HG03439 (cell line): ENCODE measurements around the gene COL4A2.
"Not testable (repeated sequence)": the region's sequence is repeated elsewhere in the genome, so short reads cannot be mapped to it uniquely, and the experiment has no call there.

Experiments
- ATAC-seq: cut with Tn5 transposase; IDR thresholded peaks from one replicate; pipeline ENCODE4 v1.9.1; 2021; ENCODE audit warnings: mild to moderate bottlenecking, moderate library complexity; ENCODE audit not compliant: unreplicated experiment

The COL4A2 gene

DNA sequence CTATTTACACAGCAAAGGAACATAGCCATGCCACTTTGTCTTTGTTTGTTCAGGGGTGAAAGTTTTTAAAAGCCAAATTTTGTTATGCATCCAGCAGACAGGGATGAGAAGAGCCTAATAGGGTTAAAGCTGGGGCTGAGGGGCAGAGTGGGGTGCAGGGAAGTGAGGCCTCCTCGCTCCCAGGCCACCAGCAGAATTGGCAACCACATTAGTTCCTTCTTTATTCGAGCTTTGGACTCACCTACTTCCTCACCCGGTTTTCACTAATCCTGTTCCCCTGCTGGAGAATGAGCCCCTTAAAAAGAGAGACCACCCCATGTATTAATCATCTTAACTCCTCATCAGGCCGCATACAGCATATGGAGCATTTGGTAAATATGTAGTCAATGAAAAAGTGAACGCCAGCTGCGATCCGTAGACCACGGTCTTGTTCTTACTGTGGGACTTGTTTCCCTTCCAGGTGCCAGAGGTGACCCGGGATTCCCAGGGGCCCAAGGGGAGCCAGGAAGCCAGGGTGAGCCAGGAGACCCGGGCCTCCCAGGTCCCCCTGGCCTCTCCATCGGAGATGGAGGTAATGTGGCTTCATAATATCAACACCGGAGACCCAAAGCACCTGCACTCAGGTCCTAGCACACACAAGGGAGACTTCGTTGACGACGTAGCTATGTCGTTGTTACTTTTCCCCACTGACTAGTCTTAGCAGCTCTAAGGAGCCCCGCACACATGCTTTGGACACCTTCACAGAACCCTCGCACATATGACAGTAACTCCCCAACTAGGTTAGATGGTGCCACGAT is 142.3 kb downstream of the COL4A2 start:
- ATAC-seq = no peak

DNA sequence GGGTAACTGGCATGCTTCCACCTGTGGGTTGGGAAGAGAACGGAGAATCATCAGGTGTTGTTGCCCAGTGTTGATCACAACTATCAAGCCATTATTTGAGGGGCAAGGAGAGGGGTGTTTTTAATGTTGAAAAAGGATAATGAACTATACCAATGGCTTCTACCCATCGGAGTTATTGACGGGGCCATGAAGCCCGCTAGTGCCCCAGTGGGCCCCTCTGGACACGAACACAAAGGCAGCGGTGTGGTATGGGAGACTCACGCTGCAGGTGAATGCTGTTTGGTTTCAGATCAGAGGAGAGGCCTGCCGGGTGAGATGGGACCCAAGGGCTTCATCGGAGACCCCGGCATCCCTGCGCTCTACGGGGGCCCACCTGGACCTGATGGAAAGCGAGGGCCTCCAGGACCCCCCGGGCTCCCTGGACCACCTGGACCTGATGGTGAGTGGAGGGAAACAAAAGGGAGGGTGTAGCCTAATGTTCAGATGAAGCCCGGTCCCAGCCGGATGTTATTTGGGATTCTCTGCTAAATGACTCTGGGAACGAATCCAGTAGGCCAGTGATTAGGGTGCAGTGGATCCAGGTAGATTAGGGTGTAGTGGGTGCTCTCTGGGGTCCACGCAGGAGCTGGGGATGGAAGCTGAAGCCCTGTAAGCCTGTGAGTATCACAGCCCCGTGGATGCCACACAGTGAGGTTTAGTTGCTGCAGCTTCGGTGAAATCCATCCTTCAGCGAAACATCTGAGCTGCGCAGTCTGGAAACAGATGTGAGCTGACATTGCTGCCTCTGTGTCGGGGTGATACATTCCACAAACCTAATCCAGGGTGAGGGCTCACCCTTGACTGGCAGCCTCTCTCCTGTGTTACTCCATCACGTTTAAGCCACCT is 143.2 kb downstream of the COL4A2 start:
- no peak for ATAC-seq

DNA sequence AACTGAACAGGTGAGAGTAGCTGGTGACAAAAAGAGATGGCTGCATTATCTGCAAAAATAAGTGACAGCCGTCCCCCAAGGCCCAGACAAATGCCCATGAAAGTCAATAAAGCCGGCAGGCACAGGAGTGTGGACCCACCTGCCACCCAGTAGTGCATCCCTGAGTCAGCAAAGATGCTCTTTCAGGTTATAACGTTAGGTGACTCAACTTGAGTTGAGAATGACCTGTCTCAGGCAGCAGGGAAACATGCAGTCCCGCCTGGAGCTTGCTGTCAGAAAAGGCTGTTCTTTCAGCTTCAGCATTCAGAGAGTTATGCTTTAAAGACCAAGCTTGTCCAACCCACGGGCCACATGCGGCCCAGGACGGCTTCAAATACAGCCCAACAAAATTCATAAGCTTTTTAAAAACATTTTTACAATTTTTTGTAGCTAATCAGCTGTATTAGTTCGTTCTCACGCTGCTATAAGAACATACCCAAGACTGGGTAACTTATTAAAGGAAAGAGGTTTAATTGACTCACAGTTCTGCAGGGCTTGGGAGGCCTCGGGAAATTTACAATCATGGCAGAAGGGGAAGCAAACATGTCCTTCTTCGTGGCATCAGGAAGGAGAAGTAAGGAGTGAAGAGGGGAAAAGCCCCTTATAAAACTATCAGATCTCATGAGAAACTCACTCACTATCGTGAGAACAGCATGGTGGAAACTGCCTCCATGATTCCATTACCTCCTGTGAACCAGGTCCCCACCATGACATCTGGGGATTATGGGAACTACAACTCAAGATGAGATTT is 144.1 kb downstream of the COL4A2 start:
- no peak for ATAC-seq

DNA sequence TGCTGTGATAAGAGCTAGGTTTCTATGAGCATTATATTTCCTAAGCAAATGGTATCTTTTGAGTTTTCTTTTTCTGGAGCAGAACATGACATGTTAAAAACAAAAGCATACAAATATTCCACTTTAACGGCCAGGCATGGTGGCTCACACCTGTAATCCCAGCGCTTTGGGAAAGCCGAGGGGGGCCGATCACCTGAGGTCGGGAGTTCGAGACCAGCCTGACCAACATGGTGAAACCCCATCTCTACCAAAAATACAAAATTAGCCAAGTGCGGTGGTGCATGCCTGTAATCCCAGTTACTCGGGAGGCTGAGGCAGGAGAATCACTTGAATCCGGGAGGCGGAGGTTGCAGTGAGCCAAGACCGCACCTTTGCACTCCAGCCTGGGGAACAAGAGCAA is 146.0 kb downstream of the COL4A2 start:
- ATAC-seq = not testable (repeated sequence)

DNA sequence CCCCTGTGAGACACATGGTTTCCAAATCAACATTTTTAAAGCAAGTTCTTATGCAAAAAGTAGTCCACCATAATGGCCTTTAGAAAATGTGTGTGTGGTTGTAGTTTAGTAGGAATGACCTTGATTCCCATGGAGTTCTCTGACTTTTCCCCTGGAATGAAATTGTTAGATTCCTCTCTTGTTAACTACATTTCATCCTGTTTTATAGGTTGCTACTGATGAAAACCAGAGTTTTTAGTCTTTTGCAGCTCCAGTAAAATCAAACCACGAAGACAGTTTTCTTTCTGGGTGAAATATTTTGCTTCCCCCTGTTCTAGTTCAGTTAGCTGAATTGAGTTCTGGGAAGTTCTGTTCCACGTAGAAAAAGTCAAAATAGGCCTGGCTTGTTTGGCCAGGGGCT is 146.7 kb downstream of the COL4A2 start:
- ATAC-seq = no peak

DNA sequence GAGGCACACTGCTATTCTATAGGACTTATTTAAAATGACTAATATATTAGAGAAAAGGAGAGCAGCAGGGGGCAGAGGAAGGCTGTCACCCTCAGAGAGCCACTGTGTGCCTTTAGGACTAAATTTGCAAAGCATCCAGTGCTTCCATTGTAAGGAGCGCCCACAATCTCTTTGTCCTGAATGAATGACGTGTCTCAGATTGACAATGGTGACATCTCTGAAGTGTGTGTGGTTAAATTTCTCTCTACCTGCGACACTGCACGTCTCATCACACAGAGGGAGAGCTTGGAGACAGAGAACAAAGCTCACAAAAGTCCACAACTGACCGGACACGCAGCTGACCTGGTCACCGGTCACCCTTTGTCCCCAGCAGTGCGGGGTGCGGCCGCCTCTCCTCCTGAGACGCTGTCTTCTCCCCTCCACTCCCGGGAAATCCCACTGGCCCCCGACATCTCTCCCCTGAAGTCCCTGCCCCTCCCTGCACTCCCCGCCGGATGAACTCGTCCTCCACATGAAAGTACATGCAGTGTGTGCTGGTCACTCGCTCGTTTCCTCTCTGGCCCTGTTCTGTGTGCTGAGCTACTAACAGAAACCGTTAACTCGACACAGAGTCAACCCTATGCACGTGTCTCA is 147.3 kb downstream of the COL4A2 start:
- ATAC-seq = no peak

DNA sequence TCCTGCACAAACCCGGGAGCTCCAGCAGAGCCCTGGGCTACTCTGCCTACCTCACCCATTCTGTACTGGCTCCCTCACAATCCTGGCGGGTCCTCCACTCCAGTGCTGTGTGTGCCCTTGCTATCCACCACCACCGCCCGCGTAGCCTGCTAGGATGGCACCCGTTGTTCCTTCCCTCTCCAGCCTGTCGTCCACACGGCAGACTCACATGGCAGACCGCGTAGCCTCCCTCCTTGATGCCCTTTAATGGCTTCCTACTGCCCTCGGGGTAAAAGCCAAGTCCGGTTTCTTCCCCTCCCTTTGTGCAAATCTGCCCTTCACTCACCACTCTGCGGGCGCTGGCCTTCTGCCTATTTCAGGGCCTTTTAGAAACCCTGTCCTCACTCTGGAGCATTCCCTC is 147.9 kb downstream of the COL4A2 start:
- no peak for ATAC-seq

DNA sequence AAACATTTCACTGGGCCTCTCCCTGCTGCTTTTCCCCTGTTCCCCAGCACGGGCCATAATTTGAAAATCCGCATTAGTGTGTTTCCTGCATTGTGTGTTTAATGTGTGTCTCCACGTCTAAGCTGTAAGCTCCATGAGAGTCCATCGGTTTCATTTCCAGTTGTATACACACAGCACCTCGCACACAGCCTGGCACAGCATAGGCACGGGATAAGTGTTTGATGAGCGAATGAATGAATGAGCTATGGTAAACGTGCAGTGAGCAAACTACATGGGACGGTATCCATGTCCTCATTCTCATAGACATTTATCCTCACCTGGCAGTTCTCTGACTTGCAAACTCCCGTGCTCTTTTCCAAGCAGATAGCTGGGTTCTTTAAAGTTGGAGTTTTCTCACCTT is 148.4 kb downstream of the COL4A2 start:
- ATAC-seq = no peak

DNA sequence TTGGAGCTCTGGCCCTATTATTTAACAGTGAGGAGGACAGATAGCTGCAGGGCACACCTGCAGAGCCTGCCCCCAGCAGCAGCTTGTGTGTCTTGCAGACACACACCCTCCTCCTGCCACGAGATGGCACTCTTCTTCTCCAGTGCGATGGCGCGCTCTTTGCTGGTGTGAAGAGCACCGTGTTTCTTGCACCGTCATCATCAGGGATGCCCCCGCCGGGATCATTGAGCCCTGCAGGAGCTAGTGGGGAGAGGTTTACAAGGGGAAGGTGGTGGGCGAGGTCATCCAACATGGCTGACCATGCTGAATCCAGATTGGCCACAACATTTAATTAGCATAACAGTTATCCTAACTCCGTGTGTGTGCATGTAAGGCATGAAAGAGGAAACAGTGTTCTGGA is 148.9 kb downstream of the COL4A2 start:
- ATAC-seq = peak; percentile 93

DNA sequence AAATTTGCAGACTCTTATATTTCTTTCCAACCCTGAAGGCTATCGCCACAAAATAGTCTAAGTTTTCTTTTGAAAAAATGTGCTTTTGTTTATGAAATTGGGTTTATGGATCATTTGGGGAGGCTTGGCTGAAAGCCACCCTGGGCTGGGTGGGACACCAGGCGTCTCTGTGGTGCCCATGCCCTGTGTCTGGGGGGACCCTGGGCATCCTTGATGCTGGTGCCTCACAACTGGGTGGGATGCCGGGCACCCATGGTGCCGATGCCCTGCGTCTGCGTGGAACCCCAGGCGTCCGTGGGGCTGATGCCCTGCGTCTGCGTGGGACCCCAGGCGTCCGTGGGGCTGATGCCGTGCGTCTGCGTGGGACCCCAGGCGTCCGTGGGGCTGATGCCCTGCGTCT is 149.5 kb downstream of the COL4A2 start:
- no peak for ATAC-seq

DNA sequence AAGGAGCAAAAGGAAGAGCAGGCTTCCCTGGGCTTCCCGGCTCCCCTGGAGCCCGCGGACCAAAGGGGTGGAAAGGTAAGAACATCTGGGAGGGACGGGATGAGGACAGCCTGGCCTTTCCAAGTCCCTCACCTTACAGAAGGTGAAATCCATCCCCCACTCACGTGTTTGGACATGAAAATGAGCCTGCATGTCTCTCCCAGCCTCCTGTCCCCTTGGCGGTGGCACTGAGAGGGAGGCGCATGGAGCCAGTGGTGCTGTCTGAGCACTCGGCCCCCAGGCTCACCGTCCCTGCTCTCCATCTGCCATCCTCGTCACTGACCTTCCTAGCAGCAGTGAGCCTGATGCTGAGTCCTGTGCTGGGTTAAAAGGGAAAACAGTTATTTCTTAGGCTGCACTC is 150.3 kb downstream of the COL4A2 start:
- no peak for ATAC-seq

DNA sequence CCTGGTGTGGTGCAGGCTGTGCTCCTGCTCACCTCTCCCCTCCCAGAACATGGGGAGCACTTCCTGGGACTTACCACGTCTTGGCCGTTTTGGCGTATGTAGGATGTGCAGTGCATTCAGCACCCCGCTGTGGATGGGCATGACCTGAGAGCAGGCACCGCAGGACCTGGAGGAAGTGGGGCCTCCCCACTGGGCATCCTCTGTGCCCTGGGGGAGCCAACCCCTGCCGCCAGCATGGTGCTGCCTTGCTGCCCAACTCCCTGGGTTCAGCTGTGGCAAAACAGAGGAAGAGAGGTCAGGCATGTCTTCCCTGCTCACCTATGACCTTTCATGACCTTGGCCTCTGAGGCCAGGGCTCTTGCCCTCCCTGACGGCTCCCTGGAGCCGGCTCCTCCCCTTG is 150.9 kb downstream of the COL4A2 start:
- ATAC-seq = no peak

DNA sequence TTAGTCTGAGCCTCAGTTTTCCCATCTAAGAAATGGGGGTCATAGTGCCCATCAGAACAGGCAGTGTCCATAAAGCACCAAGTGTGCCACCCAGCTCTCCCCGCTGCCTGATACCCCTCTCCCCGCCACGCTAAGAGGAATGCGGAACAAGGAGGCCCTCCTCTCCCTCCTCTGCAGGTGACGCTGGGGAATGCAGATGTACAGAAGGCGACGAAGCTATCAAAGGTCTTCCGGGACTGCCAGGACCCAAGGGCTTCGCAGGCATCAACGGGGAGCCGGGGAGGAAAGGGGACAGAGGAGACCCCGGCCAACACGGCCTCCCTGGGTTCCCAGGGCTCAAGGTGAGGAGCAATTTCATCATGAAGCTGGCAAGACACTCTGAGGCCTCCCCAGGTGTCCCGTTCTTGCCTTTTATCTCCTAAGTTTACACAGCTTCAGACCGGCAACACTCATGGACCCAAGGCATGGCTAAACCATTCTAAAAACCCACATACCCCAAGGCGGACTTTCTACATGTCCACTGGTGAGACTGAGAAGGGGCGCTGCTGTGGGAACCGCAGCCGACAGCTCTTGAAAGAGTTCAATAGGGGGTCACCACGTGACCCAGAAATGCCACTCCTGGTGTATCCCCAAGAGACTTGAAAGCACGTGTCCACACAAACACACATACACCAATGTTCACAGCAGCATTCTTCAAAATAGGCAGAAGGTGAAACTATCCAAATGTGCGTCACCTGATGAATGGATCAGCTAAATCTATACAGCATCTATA is 151.7 kb downstream of the COL4A2 start:
- no peak for ATAC-seq

DNA sequence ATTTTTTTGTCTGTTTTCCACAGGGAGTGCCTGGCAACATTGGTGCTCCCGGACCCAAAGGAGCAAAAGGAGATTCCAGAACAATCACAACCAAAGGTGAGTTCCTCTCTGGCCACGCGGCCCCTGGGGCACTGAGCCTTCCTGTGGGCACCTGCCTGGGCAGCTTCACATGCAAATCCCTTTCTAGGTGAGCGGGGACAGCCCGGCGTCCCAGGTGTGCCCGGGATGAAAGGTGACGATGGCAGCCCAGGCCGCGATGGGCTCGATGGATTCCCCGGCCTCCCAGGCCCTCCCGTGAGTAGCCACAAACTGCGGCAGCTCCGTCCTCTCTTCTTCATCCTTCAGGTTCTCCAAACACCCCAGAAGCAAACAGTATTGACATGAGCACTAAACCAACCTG is 155.0 kb downstream of the COL4A2 start:
- ATAC-seq = no peak

DNA sequence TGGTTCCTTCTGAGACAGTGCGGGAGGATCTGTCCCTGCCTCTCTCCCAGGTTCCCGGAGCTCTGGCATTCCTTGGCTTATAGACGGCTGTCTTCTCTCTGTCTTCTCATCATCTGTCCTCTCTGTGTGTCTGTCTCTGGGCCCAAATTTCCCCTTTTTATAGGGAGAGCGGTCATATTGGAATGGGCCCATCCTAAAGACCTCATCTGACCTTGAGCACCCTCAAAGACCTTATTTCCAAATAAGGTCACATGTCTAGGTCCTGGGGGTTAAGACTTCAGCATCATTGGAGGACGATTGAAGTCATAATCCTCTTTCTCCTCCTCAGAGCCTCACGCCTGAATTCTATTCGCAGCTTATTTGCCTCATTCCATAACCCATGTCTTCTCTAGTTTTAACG is 156.1 kb downstream of the COL4A2 start:
- no peak for ATAC-seq

DNA sequence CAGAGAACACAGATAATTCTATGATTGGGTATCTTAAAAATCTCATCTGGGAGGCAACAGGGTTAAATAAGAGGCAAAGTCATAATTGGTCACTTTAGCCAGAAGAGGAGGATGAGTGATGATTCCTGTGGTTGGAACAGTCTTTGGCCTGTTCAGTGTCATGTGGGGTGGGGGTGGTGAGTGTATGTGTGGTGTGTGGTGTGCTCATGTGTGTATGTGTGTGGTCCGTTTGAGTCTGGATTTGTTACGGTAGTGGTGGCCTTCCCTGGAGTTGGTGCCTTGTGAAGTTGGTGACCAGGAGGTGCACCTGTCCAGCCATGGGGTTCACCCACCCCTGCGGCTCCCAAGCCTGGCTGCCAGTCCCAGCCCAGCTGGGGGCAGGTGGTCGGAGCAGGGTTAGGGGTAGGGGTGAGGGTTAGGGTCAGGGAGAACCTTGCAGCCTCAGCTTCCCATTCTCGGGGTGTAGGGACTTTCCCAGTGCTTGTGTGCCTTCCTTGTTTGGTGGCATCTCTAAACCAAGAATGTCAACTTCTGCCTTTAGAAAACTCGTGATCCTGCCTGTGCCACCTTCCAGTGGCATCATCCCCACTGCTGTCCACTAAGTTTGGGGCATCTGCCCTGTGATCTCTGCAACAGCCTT is 156.9 kb downstream of the COL4A2 start:
- no peak for ATAC-seq

DNA sequence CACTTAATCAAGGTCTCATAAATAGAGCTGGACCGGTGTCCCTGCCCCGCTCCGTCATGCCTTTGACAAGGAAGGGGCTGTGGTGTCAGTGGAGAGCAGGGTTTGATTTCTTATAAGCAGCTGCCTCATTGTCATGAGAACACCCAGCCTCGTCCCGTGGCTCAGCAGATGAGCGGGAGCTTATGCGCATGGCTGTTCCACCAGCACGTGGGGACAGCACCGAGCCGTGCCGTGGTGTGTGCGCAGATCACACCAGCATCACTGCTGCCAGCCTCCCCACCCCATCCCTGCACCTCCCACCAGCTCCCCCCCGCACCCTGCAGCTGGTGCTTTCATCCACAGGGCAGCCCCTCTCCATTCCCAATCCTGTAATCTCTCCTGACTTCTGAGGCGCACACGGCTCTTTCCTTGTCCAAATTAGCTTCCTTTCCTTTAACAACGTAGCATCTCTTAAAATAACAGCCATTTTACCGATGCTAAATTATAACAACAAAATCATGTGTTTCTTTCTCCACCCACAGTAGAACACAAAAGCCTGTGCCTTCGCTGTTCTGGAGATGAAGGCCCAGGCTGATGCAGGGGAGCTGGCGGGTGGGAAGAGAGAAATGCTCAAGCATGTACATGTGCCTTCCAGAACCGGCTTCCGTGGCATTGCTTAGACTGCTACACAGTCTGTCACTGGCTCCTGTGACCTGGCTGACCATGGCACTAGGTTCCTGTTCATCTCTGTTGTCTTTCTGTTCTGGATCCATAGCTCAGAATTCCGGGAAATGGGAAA is 157.7 kb downstream of the COL4A2 start:
- no peak for ATAC-seq

DNA sequence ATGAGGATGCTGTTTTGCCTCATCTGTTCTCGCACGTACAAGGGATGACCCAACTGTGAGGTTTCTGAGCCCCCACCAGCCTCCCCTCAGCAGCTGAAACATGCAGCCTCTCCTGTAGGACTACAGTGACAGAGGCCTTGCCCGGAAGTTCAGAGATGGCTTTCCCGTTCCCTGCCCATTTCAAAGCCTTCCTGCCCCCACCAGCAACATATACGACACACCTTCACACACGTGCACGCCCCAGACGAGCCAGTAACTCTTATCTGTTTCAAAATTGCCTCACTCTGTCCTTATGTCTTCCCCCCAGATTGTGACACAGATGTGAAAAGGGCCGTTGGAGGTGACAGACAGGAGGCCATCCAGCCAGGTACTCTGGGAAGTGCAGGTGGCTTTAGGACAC is 158.6 kb downstream of the COL4A2 start:
- ATAC-seq = no peak
